ENCODE results near the gene SIL1. TPM values are rescaled to one million over a fixed set of nuclear protein-coding genes. Genes with fewer than 3 reads are reported as not detected.

Gene SIL1
- total and polyA plus RNA-seq, 2 of the 4 experiments (the other 2 are of a cell fraction), result 56.1 to 66.0 TPM

DNA sequence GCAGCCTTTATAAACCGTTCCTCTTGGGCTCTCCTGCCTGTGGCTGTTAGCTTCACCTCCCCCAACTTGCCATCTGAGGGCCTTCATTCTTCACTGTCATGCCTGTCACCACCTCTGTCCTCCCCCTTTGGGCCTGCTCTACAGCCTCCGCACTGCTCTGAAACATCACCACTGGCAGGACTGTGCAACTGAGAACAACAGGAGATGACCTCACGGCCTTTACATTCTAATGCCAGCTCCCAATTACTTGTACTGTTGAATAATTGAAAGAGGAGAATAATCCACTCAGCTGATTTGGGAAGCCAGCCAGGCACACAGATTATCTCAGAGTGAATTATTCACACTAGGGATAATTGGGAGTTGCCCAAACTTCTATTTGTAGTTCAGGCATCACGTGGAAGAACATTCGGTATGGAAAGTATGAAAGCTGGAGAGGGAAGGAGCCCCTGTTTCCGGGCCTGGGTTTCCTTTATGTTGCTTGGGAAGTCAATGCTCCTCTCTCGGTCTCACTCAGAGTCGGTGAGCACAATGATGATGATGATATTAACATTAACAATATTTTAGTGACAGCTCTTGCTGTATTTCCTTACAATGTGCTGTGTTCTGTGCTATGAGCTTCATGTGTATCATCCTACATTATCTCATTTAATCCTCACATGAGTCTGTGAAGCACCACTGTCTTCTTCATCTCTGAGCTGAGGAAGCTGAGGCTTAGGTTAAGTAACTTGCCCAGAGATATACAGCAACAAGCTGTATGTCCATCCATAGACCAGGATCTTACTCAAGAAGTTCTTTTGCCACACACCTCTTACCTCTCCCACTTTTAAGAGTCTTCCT lies 223.7 kb downstream of the SIL1 start:
- WGBS, 2 experiments (ENCODE audit: extremely low coverage in 2 of 2, insufficient read length in 1 of 2), result no CpG with 5 or more reads among the region's 8 CpGs
- no peak overlapping the region for H3K4me3 ChIP-seq (ENCODE audit: insufficient read depth, low read depth, low read length)
- H3K4ac ChIP-seq (ENCODE audit: low read depth, low read length), result peak overlapping the region; percentile 5; the same call in 1 of the 2 replicates
- peak overlapping the region; percentile 44; the same call in 1 of the 2 replicates for H3K14ac ChIP-seq (replicated peaks; ENCODE audit: low read depth, low read length)
- no peaks in the 10 kb centered on the region for H3K36me3 ChIP-seq (ENCODE audit: control insufficient read depth, insufficient read depth, low read length)
- BruUV-seq (replicated peaks), result no TSS peak
- H3K9me1 ChIP-seq (ENCODE audit: insufficient read depth, low read length), result peaks cover 12% of the 10 kb centered on the region
- H4K8ac ChIP-seq (ENCODE audit: low read depth in 2 of 2, low read length in 2 of 2), result peak overlapping the region in 1 of 2 experiments; percentile 49; a peak in 1 of 4 replicates
- intact Hi-C loops (cut with micrococcal nuclease), result no loop called here
- no peak overlapping the region for H2BK5ac ChIP-seq (ENCODE audit: low read depth, low read length, poor library complexity, severe bottlenecking)
- H3K9me3 ChIP-seq (ENCODE audit: control insufficient read depth, insufficient read depth, low read length), result no peaks in the 10 kb centered on the region
- H3K4me2 ChIP-seq (ENCODE audit: low read depth, low read length), result no peak overlapping the region
- H4K5ac ChIP-seq (ENCODE audit: low read depth, low read length), result no peak overlapping the region
- peak; percentile 61 for ATAC-seq (ENCODE audit: low read depth)
- CTCF ChIA-PET, result no interaction called here
- peak overlapping the region; percentile 40 for H2AFZ ChIP-seq (replicated peaks; ENCODE audit: low read length, poor library complexity)
- POLR2A ChIA-PET (ENCODE audit: unreplicated experiment), result interaction anchor here (0.5 kb wide), 1 partner anchor 219 kb away, joined by 5 read pairs; no protein-coding TSS in a partner anchor
- no peak overlapping the region for H2BK15ac ChIP-seq (ENCODE audit: low read depth, low read length)
- peaks cover 9% of the 10 kb centered on the region for H3K4me1 ChIP-seq (ENCODE audit: control insufficient read depth, insufficient read depth, low read length)
- H3K9ac ChIP-seq (ENCODE audit: low read depth, low read length), result no peak overlapping the region
- peak overlapping the region; percentile 30; the same call in 1 of the 2 replicates for H2AK5ac ChIP-seq (ENCODE audit: low read depth, low read length)
- no peak overlapping the region for H2AK9ac ChIP-seq (replicated peaks; ENCODE audit: low read depth, low read length, poor library complexity)
- H3K27me3 ChIP-seq (ENCODE audit: control insufficient read depth, insufficient read depth, low read length), result no peaks in the 10 kb centered on the region
- H3K27ac ChIP-seq (ENCODE audit: insufficient read depth, low read length), result no peak overlapping the region
- no peak overlapping the region for H3K56ac ChIP-seq (ENCODE audit: extremely low read depth, insufficient read depth, low read length)
- no peak overlapping the region for H2BK20ac ChIP-seq (ENCODE audit: low read depth, low read length)
- TF ChIP-seq, protein P1, sequence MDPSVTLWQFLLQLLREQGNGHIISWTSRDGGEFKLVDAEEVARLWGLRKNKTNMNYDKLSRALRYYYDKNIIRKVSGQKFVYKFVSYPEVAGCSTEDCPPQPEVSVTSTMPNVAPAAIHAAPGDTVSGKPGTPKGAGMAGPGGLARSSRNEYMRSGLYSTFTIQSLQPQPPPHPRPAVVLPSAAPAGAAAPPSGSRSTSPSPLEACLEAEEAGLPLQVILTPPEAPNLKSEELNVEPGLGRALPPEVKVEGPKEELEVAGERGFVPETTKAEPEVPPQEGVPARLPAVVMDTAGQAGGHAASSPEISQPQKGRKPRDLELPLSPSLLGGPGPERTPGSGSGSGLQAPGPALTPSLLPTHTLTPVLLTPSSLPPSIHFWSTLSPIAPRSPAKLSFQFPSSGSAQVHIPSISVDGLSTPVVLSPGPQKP (IDR thresholded peaks at IDR 0.05; ENCODE audit: borderline replicate concordance, low read depth, low read length), result no peak
- no peak for TF ChIP-seq MAZ (IDR thresholded peaks at IDR 0.05; ENCODE audit: borderline replicate concordance, low read depth, low read length)
- no peak for TF ChIP-seq RAD21 (IDR thresholded peaks at IDR 0.05; ENCODE audit: low read length)
- in situ Hi-C loops (cut with MboI; ENCODE audit: low sequenced_read_pairs), result no loop called here
- peak overlapping the region; percentile 66 for H4K91ac ChIP-seq (ENCODE audit: insufficient read depth, low read depth, low read length)
- H3K18ac ChIP-seq (ENCODE audit: low read depth, low read length), result no peak overlapping the region
- H4K20me1 ChIP-seq (ENCODE audit: insufficient read depth, low read length), result no peaks in the 10 kb centered on the region
- peak; percentile 13 for DNase-seq
- peak overlapping the region; percentile 50; the same call in 1 of the 2 replicates for H2BK120ac ChIP-seq (ENCODE audit: low read depth, low read length)
- dilution Hi-C loops (cut with HindIII; ENCODE audit: low sequenced_read_pairs, unreplicated experiment), result no loop called here
- H3K23ac ChIP-seq (ENCODE audit: low read depth, low read length), result no peak overlapping the region
- H3K79me1 ChIP-seq (ENCODE audit: low read depth in 1 of 2, low read length in 2 of 2), result peaks cover 0 to 8% of the 10 kb centered on the region in 2 experiments; a peak in 1 of 4 replicates
